ES-I3 (cell line): ENCODE results near the gene BMPR1B.

Source experiments
- H3K36me3 ChIP-seq: 2 replicates; pipeline ENCODE4 v1.6.1; 2013; ENCODE audit warnings: mild to moderate bottlenecking, low read length, control low read depth, moderate library complexity; ENCODE audit not compliant: insufficient read depth
- H3K4me1 ChIP-seq: 2 replicates; pipeline ENCODE4 v1.6.1; 2013; ENCODE audit warnings: mild to moderate bottlenecking, control low read depth, low read length; ENCODE audit not compliant: insufficient read depth
- H3K9ac ChIP-seq: 2 replicates; pipeline ENCODE4 v1.6.1; 2013; ENCODE audit warnings: low read depth, mild to moderate bottlenecking, low read length, moderate library complexity
- H3K9me3 ChIP-seq: 2 replicates; pipeline ENCODE4 v1.6.1; 2013; ENCODE audit warnings: mild to moderate bottlenecking, low read length, moderate library complexity; ENCODE audit not compliant: control insufficient read depth, insufficient read depth

BMPR1B gene

GRCh38 chr4:95181243-95181995 lies 423.7 kb downstream of the BMPR1B start:
- Histone ChIP-seq H3K9me3 (peaks cover 6% of the 10 kb centered on the region), H3K9ac (no peak overlapping the region), H3K36me3 (no peaks in the 10 kb centered on the region), H3K4me1 (peaks cover 11% of the 10 kb centered on the region)

- Histone ChIP-seq H3K36me3 (no peaks in the 10 kb centered on the region), H3K4me1 (peaks cover 11% of the 10 kb centered on the region), H3K9ac (no peak overlapping the region), H3K9me3 (peaks cover 6% of the 10 kb centered on the region)
Measured at GRCh38 chr4:95181996-95182306, 424.2 kb downstream of the BMPR1B start.

GRCh38 chr4:95183656-95184408 lies 426.1 kb downstream of the BMPR1B start:
- H3K36me3 ChIP-seq: no peaks in the 10 kb centered on the region
- no peaks in the 10 kb centered on the region for H3K9me3 ChIP-seq
- no peak overlapping the region for H3K9ac ChIP-seq
- peaks cover 11% of the 10 kb centered on the region for H3K4me1 ChIP-seq

- Histone ChIP-seq H3K9me3 (no peaks in the 10 kb centered on the region), H3K4me1 (no peaks in the 10 kb centered on the region), H3K36me3 (no peaks in the 10 kb centered on the region), H3K9ac (no peak overlapping the region)
Measured at GRCh38 chr4:95186666-95187065, 428.9 kb downstream of the BMPR1B start.

- Histone ChIP-seq H3K9me3 (no peaks in the 10 kb centered on the region), H3K9ac (no peak overlapping the region), H3K36me3 (no peaks in the 10 kb centered on the region), H3K4me1 (no peaks in the 10 kb centered on the region)
Measured at GRCh38 chr4:95188701-95189370, 431.1 kb downstream of the BMPR1B start.

- H3K4me1 ChIP-seq: no peaks in the 10 kb centered on the region
- H3K9me3 ChIP-seq: no peaks in the 10 kb centered on the region
- H3K36me3 ChIP-seq: no peaks in the 10 kb centered on the region
- H3K9ac ChIP-seq: no peak overlapping the region
Measured at GRCh38 chr4:95190751-95191436, 433.1 kb downstream of the BMPR1B start.

- H3K36me3 ChIP-seq: no peaks in the 10 kb centered on the region
- H3K9me3 ChIP-seq: no peaks in the 10 kb centered on the region
- H3K9ac ChIP-seq: no peak overlapping the region
- H3K4me1 ChIP-seq: no peaks in the 10 kb centered on the region
Measured at GRCh38 chr4:95191537-95191936, 433.8 kb downstream of the BMPR1B start.

- Histone ChIP-seq H3K9ac (no peak overlapping the region), H3K4me1 (no peaks in the 10 kb centered on the region)
Measured at GRCh38 chr4:95193391-95194224, 435.9 kb downstream of the BMPR1B start.

GRCh38 chr4:95197353-95197752 lies 439.6 kb downstream of the BMPR1B start:
- Histone ChIP-seq H3K4me1 (no peaks in the 10 kb centered on the region), H3K9ac (no peak overlapping the region), H3K9me3 (no peaks in the 10 kb centered on the region), H3K36me3 (no peaks in the 10 kb centered on the region)

More at GRCh38 chr4:95193391-95194224, 435.9 kb downstream of the BMPR1B start:
- no peaks in the 10 kb centered on the region for H3K36me3 ChIP-seq
- H3K9me3 ChIP-seq: no peaks in the 10 kb centered on the region

- no peaks in the 10 kb centered on the region for H3K4me1 ChIP-seq
- H3K36me3 ChIP-seq: no peaks in the 10 kb centered on the region
- no peaks in the 10 kb centered on the region for H3K9me3 ChIP-seq
- H3K9ac ChIP-seq: no peak overlapping the region
Measured at GRCh38 chr4:95198961-95199360, 441.2 kb downstream of the BMPR1B start.

- Histone ChIP-seq H3K36me3 (no peaks in the 10 kb centered on the region), H3K4me1 (no peaks in the 10 kb centered on the region), H3K9me3 (no peaks in the 10 kb centered on the region), H3K9ac (no peak overlapping the region)
Measured at GRCh38 chr4:95204267-95204844, 446.6 kb downstream of the BMPR1B start.

- Histone ChIP-seq H3K36me3 (no peaks in the 10 kb centered on the region), H3K9ac (no peak overlapping the region), H3K9me3 (no peaks in the 10 kb centered on the region), H3K4me1 (no peaks in the 10 kb centered on the region)
Measured at GRCh38 chr4:95204873-95205272, 447.1 kb downstream of the BMPR1B start.
